Sigmoid colon (tissue), 4 donors: ENCODE results near the gene SNAP47.

Experiments
- EP300 ChIP-seq, 4 donors: sonication (generic); formaldehyde crosslinking; IDR thresholded peaks; one replicate each; pipeline ENCODE4 v1.6.1; 2017; ENCODE audit warnings: antibody characterized with exemption in 4 of 4
- TF ChIP-seq, protein P1 (sequence below), 4 experiments: fragments of 450-650 bp in 3 of 4; fragments of 200-600 bp in 1 of 4; IDR thresholded peaks; one replicate each; pipeline ENCODE4 v1.5.1; 2016 to 2019; ENCODE audit warnings: antibody characterized with exemption in 4 of 4, mild to moderate bottlenecking in 3 of 4, moderate library complexity in 2 of 4

DNA sequence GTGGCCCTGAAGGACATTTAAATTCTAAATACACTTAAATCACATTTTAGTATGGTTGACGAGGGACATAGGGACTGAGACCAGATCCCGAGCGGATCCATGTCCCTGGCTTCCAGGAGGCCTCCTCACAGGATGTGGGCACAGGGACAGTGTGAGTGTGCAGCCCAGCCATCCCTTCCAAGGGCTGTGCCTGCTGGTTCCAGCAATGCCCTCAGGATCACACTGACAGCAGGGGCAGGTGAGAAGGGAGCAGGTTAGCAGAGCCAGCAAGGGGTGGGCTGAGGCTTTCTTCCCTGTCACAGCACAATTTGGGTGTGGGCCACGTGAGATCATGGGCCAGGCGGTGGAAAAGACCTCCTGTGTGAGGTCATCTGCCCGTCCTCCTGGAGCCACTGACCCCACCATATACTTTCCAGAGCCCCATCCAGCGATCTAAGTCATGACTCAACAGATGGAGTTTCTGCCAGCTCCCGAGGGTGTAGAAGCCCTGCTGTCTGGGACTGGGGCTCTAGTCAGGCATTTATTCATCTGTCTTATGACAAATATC, 43.2 kb downstream of the SNAP47 start:
- TF ChIP-seq, protein P1, sequence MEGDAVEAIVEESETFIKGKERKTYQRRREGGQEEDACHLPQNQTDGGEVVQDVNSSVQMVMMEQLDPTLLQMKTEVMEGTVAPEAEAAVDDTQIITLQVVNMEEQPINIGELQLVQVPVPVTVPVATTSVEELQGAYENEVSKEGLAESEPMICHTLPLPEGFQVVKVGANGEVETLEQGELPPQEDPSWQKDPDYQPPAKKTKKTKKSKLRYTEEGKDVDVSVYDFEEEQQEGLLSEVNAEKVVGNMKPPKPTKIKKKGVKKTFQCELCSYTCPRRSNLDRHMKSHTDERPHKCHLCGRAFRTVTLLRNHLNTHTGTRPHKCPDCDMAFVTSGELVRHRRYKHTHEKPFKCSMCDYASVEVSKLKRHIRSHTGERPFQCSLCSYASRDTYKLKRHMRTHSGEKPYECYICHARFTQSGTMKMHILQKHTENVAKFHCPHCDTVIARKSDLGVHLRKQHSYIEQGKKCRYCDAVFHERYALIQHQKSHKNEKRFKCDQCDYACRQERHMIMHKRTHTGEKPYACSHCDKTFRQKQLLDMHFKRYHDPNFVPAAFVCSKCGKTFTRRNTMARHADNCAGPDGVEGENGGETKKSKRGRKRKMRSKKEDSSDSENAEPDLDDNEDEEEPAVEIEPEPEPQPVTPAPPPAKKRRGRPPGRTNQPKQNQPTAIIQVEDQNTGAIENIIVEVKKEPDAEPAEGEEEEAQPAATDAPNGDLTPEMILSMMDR (IDR thresholded peaks at IDR 0.05): no peak
- TF ChIP-seq EP300 (IDR thresholded peaks at IDR 0.05): no peak
